Spleen (tissue), 11 donors: Measurements from ENCODE around the gene MYLK. TPM values are rescaled to one million over a fixed set of nuclear protein-coding genes. Genes with fewer than 3 reads are reported as not detected.

Experiments
- DNase-seq: peaks from one replicate; pipeline ENCODE4 v3.0.0-alpha.2; 2020
- H3K27ac ChIP-seq, 8 donors: fragments of 200-600 bp; sonication (generic) in 7 of 8; 1 replicate in 4 of 8; 2 replicates in 4 of 8; pipeline versions ENCODE4 v1.5.0 to v1.8.0; 2016 to 2021; ENCODE audit warnings: inconsistent platforms in 4 of 8, mild to moderate bottlenecking in 4 of 8, moderate library complexity in 1 of 8
- H3K27me3 ChIP-seq, 7 donors: fragments of 200-600 bp; sonication (generic) in 6 of 7; replicated peaks in 1 of 7; 1 replicate in 4 of 7; 2 replicates in 3 of 7; pipeline versions ENCODE4 v1.5.0 to v1.8.0; 2016 to 2021; ENCODE audit warnings: inconsistent platforms in 3 of 7, mild to moderate bottlenecking in 1 of 7
- H3K36me3 ChIP-seq, 6 donors: fragments of 200-600 bp; sonication (generic) in 5 of 6; 1 replicate in 4 of 6; 2 replicates in 2 of 6; pipeline versions ENCODE4 v1.5.0 to v1.8.0; 2016 to 2021; ENCODE audit warnings: inconsistent platforms in 2 of 6
- H3K4me1 ChIP-seq, 6 donors: fragments of 200-600 bp; sonication (generic) in 5 of 6; 1 replicate in 3 of 6; 2 replicates in 3 of 6; pipeline versions ENCODE4 v1.5.0 to v1.8.0; 2016 to 2021; ENCODE audit warnings: inconsistent platforms in 3 of 6
- H3K4me3 ChIP-seq, 8 donors: fragments of 200-600 bp; sonication (generic) in 7 of 8; 1 replicate in 4 of 8; 2 replicates in 4 of 8; pipeline versions ENCODE4 v1.5.0 to v1.8.0; 2016 to 2021; ENCODE audit warnings: inconsistent platforms in 4 of 8, mild to moderate bottlenecking in 4 of 8, moderate library complexity in 2 of 8
- H3K9me3 ChIP-seq, 8 donors: fragments of 200-600 bp; sonication (generic) in 7 of 8; 1 replicate in 4 of 8; 2 replicates in 4 of 8; pipeline versions ENCODE4 v1.5.0 to v1.8.0; 2016 to 2021; ENCODE audit warnings: inconsistent platforms in 4 of 8
- CTCF ChIP-seq, 11 experiments: fragments of 200-600 bp in 7 of 11; fragments of 450-650 bp in 4 of 11; sonication (generic) in 4 of 11; IDR thresholded peaks in 8 of 11; conservative IDR thresholded peaks in 3 of 11; 1 replicate in 7 of 11; 2 replicates in 4 of 11; pipeline versions ENCODE4 v1.4.0 to v1.8.0; 2016 to 2021; ENCODE audit warnings: antibody characterized with exemption in 11 of 11, inconsistent platforms in 4 of 11, mild to moderate bottlenecking in 1 of 11
- POLR2A ChIP-seq, 3 donors: fragments of 450-650 bp; IDR thresholded peaks; one replicate each; pipeline ENCODE4 v1.5.1; 2017; ENCODE audit warnings: antibody characterized with exemption in 3 of 3, mild to moderate bottlenecking in 1 of 3
- POLR2AphosphoS5 ChIP-seq, 3 donors: sonication (generic); formaldehyde crosslinking; IDR thresholded peaks; one replicate each; pipeline ENCODE4 v1.5.1; 2017; ENCODE audit warnings: antibody characterized with exemption in 3 of 3
- WGBS, 5 donors: extraction: QIAGEN DNeasy Blood & Tissue Kit in 3 of 5; methylation state at CpG; one replicate each; pipeline versions ENCODE4 v1.1.5 to v1.1.7; 2013 to 2018; 5-methylcytosine and 5-hydroxymethylcytosine counted together
- intact Hi-C: fragments of 100-400 bp; cut with DNase I; formaldehyde crosslinking; loops from one replicate; pipeline ENCODE4 v1.15.0; 2023; ENCODE audit warnings: low total_unique reads
- polyA plus RNA-seq, 3 donors: library from polyadenylated mRNA; stranded (reverse); fragments of 200-250 nt; gene quantifications; one replicate each; pipeline ENCODE4 v1.2.1, GENCODE V29; 2013
- total RNA-seq, 7 donors: library from RNA; depleted of rRNA in 3 of 7; stranded (reverse); fragments of >200 nt in 3 of 7; fragmentation: NEBNext Ultra II Directional in 4 of 7; extraction: Animal tissue kit (Norgen Biotek cat#: 25700) in 4 of 7; gene quantifications; one replicate each; pipeline versions ENCODE4 v1.1.0 to v1.2.1, GENCODE V29; 2016 to 2021
- donor health status: healthy with polysubstance abuse.
- donor health status: DM: no; HTN: no; CAD: no; lungs with moderate emphysema.
- donor health status: DM: no; HTN: no; CAD: no.
- donor health status: Bipolar disorder and iron deficiency.
- donor health status: healthy.
- donor health status: DM: no; HTN: no; CAD: no.
- donor health status: DM: yes; HTN: yes; CAD: no.

The MYLK gene
- total and polyA plus RNA-seq, 10 donors, result 11.1 to 343 (median 154) TPM

GRCh38 chr3:123737168-123737567 lies 147.0 kb downstream of the MYLK start:
- H3K27ac ChIP-seq, result no peak overlapping the region
- no peaks in the 10 kb centered on the region for H3K4me1 ChIP-seq
- 92 to 99% (median 94%) methylated on average over 14 of the region's 14 CpGs for WGBS, 5 donors
- TF ChIP-seq CTCF (IDR thresholded peaks at IDR 0.05 in 8 of 11, conservative IDR thresholded peaks at IDR 0.05 in 3 of 11) (no peak), POLR2AphosphoS5 (IDR thresholded peaks at IDR 0.05) (no peak), POLR2A (IDR thresholded peaks at IDR 0.05) (no peak)
- H3K9me3 ChIP-seq, result no peaks in the 10 kb centered on the region
- DNase-seq, result peak; percentile 68
- no peaks in the 10 kb centered on the region for H3K27me3 ChIP-seq
- intact Hi-C loops, result no loop called here
- H3K4me3 ChIP-seq, result no peak overlapping the region
- H3K36me3 ChIP-seq, result no peaks in the 10 kb centered on the region

GRCh38 chr3:123735456-123735855 lies 148.7 kb downstream of the MYLK start:
- H3K9me3 ChIP-seq, result no peaks in the 10 kb centered on the region
- intact Hi-C loops, result no loop called here
- H3K4me3 ChIP-seq, result no peak overlapping the region
- H3K36me3 ChIP-seq, result no peaks in the 10 kb centered on the region
- no peaks in the 10 kb centered on the region for H3K27me3 ChIP-seq
- no peak overlapping the region for H3K27ac ChIP-seq
- H3K4me1 ChIP-seq, result no peaks in the 10 kb centered on the region
- TF ChIP-seq CTCF (IDR thresholded peaks at IDR 0.05 in 8 of 11, conservative IDR thresholded peaks at IDR 0.05 in 3 of 11) (no peak), POLR2A (IDR thresholded peaks at IDR 0.05) (no peak), POLR2AphosphoS5 (IDR thresholded peaks at IDR 0.05) (no peak)
- WGBS, 5 donors, result 43 to 56% (median 47%) methylated on average over 2 of the region's 2 CpGs
- no peak for DNase-seq

- WGBS, 5 donors, result 64 to 81% (median 75%) methylated on average over 6 of the region's 6 CpGs
- Histone ChIP-seq H3K27ac (no peak overlapping the region), H3K4me1 (no peaks in the 10 kb centered on the region), H3K27me3 (no peaks in the 10 kb centered on the region), H3K36me3 (no peaks in the 10 kb centered on the region), H3K4me3 (no peak overlapping the region), H3K9me3 (no peaks in the 10 kb centered on the region)
- no peak for DNase-seq
- TF ChIP-seq POLR2A (IDR thresholded peaks at IDR 0.05) (no peak), POLR2AphosphoS5 (IDR thresholded peaks at IDR 0.05) (no peak)
- intact Hi-C loops, result no loop called here
Observed at GRCh38 chr3:123734527-123734902, 149.6 kb downstream of the MYLK start.

- no peak for TF ChIP-seq CTCF (IDR thresholded peaks at IDR 0.05 in 8 of 11, conservative IDR thresholded peaks at IDR 0.05 in 3 of 11)
- TF ChIP-seq POLR2A (IDR thresholded peaks at IDR 0.05), result no peak
- TF ChIP-seq POLR2AphosphoS5 (IDR thresholded peaks at IDR 0.05), result no peak
- DNase-seq, result no peak
- Histone ChIP-seq H3K9me3 (no peaks in the 10 kb centered on the region), H3K27ac (no peak overlapping the region), H3K4me3 (no peak overlapping the region), H3K27me3 (no peaks in the 10 kb centered on the region), H3K36me3 (no peaks in the 10 kb centered on the region), H3K4me1 (no peaks in the 10 kb centered on the region)
- intact Hi-C loops, result no loop called here
- 84 to 94% (median 92%) methylated on average over 10 to 13 of the region's 13 CpGs for WGBS, 5 donors
Observed at GRCh38 chr3:123733805-123734526, 150.2 kb downstream of the MYLK start.
